ENCODE results near the gene DAZAP1. TPM values are rescaled to one million over a fixed set of nuclear protein-coding genes. Genes with fewer than 3 reads are reported as not detected.

Gene DAZAP1
- total and polyA plus RNA-seq, 2 of the 4 experiments (the other 2 are of a cell fraction), result 22.0 to 62.8 TPM

DNA sequence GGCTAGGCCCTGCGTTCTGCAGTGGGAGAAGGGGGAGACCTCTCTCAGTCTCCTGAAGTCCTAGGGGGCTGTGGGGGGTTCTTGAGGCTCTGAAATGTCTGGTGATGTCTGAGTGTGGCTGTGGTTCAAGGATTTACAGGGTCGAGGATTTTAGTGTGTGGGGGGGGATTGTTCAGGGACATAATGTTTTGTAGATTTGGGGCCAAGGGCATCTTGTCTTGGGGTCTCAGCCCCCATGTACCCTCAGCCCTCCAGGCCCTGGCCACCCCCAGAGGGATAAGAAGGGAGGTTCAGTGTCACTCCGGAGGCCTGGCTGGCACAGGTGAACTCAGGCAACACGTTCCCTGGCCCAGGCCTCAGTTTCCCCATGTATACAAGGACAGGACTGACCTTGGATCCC is 40.1 kb downstream of the DAZAP1 start:
- Histone ChIP-seq H3K79me1 (ENCODE audit: low read depth in 1 of 2, low read length in 2 of 2) (peaks cover 0 to 7% of the 10 kb centered on the region in 2 experiments; a peak in 2 of 4 replicates), H2BK15ac (ENCODE audit: low read depth, low read length) (no peak overlapping the region), H2AK5ac (ENCODE audit: low read depth, low read length) (no peak overlapping the region), H3K27ac (ENCODE audit: insufficient read depth, low read length) (no peak overlapping the region), H3K56ac (ENCODE audit: extremely low read depth, insufficient read depth, low read length) (no peak overlapping the region), H3K14ac (replicated peaks; ENCODE audit: low read depth, low read length) (no peak overlapping the region), H3K23ac (ENCODE audit: low read depth, low read length) (no peak overlapping the region), H3K9me1 (ENCODE audit: insufficient read depth, low read length) (no peaks in the 10 kb centered on the region), H3K18ac (ENCODE audit: low read depth, low read length) (no peak overlapping the region), H3K36me3 (ENCODE audit: control insufficient read depth, insufficient read depth, low read length) (peaks cover 3% of the 10 kb centered on the region), H3K27me3 (ENCODE audit: control insufficient read depth, insufficient read depth, low read length) (peaks cover 55% of the 10 kb centered on the region), H3K4ac (ENCODE audit: low read depth, low read length) (no peak overlapping the region), H2AFZ (replicated peaks; ENCODE audit: low read length, poor library complexity) (no peak overlapping the region), H2BK5ac (ENCODE audit: low read depth, low read length, poor library complexity, severe bottlenecking) (no peak overlapping the region), H2BK20ac (ENCODE audit: low read depth, low read length) (no peak overlapping the region), H2AK9ac (replicated peaks; ENCODE audit: low read depth, low read length, poor library complexity) (no peak overlapping the region), H4K5ac (ENCODE audit: low read depth, low read length) (no peak overlapping the region), H3K4me3 (ENCODE audit: insufficient read depth, low read depth, low read length) (no peak overlapping the region), H3K9me3 (ENCODE audit: control insufficient read depth, insufficient read depth, low read length) (no peaks in the 10 kb centered on the region), H3K4me2 (ENCODE audit: low read depth, low read length) (no peak overlapping the region), H2BK120ac (ENCODE audit: low read depth, low read length) (no peak overlapping the region), H4K8ac (ENCODE audit: low read depth in 2 of 2, low read length in 2 of 2) (no peak overlapping the region), H4K91ac (ENCODE audit: insufficient read depth, low read depth, low read length) (no peak overlapping the region), H3K9ac (ENCODE audit: low read depth, low read length) (no peak overlapping the region), H4K20me1 (ENCODE audit: insufficient read depth, low read length) (peaks cover 51% of the 10 kb centered on the region), H3K4me1 (ENCODE audit: control insufficient read depth, insufficient read depth, low read length) (peaks cover 5% of the 10 kb centered on the region; the same call in 1 of the 2 replicates)
- no peak for TF ChIP-seq RCOR1 (IDR thresholded peaks at IDR 0.05; ENCODE audit: insufficient replicate concordance, low read length)
- DNase-seq (no peak), ATAC-seq (ENCODE audit: low read depth) (no peak)
- POLR2A ChIA-PET (ENCODE audit: unreplicated experiment), result no interaction called here
- dilution Hi-C loops (cut with HindIII; ENCODE audit: low sequenced_read_pairs, unreplicated experiment) (no loop called here), intact Hi-C loops (cut with micrococcal nuclease) (no loop called here), in situ Hi-C loops (cut with MboI; ENCODE audit: low sequenced_read_pairs) (no loop called here)
- WGBS, 2 experiments (ENCODE audit: extremely low coverage in 2 of 2, insufficient read length in 1 of 2), result 80% methylated on average over 1 of the region's 4 CpGs; no CpG with 5 or more reads in 1 of the 2 experiments
- CTCF ChIA-PET, result no interaction called here
- no TSS peak for BruUV-seq (replicated peaks)
